Amygdala (tissue), 56 donors: ENCODE measurements around the gene ANO6.

Experiments used
- DNase-seq, 56 donors: peaks; one replicate each; lab custom pipeline; 2025; lab: John Stamatoyannopoulos, UW

Gene ANO6

GRCh38 chr12:45337835-45338234 is 121.9 kb downstream of the ANO6 start:
- no peak for DNase-seq

- no peak for DNase-seq
Measured at GRCh38 chr12:45338272-45338671, 122.4 kb downstream of the ANO6 start.

GRCh38 chr12:45339035-45339434 is 123.1 kb downstream of the ANO6 start:
- no peak for DNase-seq

- no peak for DNase-seq
Measured at GRCh38 chr12:45342171-45342570, 126.3 kb downstream of the ANO6 start.

- DNase-seq = no peak
Measured at GRCh38 chr12:45342848-45343247, 127.0 kb downstream of the ANO6 start.

GRCh38 chr12:45343269-45344051 is 127.6 kb downstream of the ANO6 start:
- DNase-seq = no peak

GRCh38 chr12:45348311-45348710 is 132.4 kb downstream of the ANO6 start:
- DNase-seq = no peak

GRCh38 chr12:45348986-45349385 is 133.1 kb downstream of the ANO6 start:
- no peak for DNase-seq

GRCh38 chr12:45349916-45350315 is 134.0 kb downstream of the ANO6 start:
- DNase-seq = no peak

- no peak for DNase-seq
Measured at GRCh38 chr12:45350861-45351260, 135.0 kb downstream of the ANO6 start.

GRCh38 chr12:45351921-45352670 is 136.2 kb downstream of the ANO6 start:
- no peak for DNase-seq

GRCh38 chr12:45353944-45354343 is 138.0 kb downstream of the ANO6 start:
- no peak for DNase-seq

GRCh38 chr12:45354399-45354798 is 138.5 kb downstream of the ANO6 start:
- no peak for DNase-seq

GRCh38 chr12:45355730-45356129 is 139.8 kb downstream of the ANO6 start:
- no peak for DNase-seq

- DNase-seq = no peak
Measured at GRCh38 chr12:45356822-45357538, 141.1 kb downstream of the ANO6 start.

- DNase-seq = no peak
Measured at GRCh38 chr12:45357539-45358417, 141.9 kb downstream of the ANO6 start.

- DNase-seq = no peak
Measured at GRCh38 chr12:45362291-45362690, 146.4 kb downstream of the ANO6 start.

- DNase-seq = no peak
Measured at GRCh38 chr12:45363903-45364302, 148.0 kb downstream of the ANO6 start.

- DNase-seq = no peak
Measured at GRCh38 chr12:45368841-45369489, 153.1 kb downstream of the ANO6 start.

- no peak for DNase-seq
Measured at GRCh38 chr12:45377815-45378214, 161.9 kb downstream of the ANO6 start.
